GM08714 (cell line): Measurements from ENCODE around the gene CACNB1.

ENCODE experiments used
- H3K4me3 ChIP-seq: fragments of 200-500 bp; sonication (Bioruptor generic); 2 replicates; pipeline ENCODE4 v1.5.1; 2014; ENCODE audit warnings: mild to moderate bottlenecking, low read length, inconsistent platforms
- ZNF274 ChIP-seq: IDR thresholded peaks from 2 replicates; pipeline ENCODE4 v1.6.1; 2012; ENCODE audit warnings: mild to moderate bottlenecking, low read depth, low read length

CACNB1 gene

GRCh38 chr17:39166437-39167335, 30.8 kb downstream of the CACNB1 start:
- no peak for TF ChIP-seq ZNF274
- H3K4me3 ChIP-seq = no peak overlapping the region

GRCh38 chr17:39165841-39166349, 31.6 kb downstream of the CACNB1 start, which contains the start of gene ARL5C:
TSS of gene ARL5C (minus strand) at chr17:39166161. CDS start at chr17:39165760, 401 bp downstream.
- peak within 1 kb of the TSS; percentile 47; the same call in 1 of the 2 replicates for H3K4me3 ChIP-seq
- no peak for TF ChIP-seq ZNF274

GRCh38 chr17:39165178-39165840, 32.2 kb downstream of the CACNB1 start:
- TF ChIP-seq ZNF274 = no peak
- H3K4me3 ChIP-seq = peak overlapping the region; percentile 47; the same call in 1 of the 2 replicates

GRCh38 chr17:39164675-39165143, 32.8 kb downstream of the CACNB1 start:
- no peak for TF ChIP-seq ZNF274
- peak overlapping the region; percentile 47; the same call in 1 of the 2 replicates for H3K4me3 ChIP-seq

- TF ChIP-seq ZNF274 = no peak
- no peak overlapping the region for H3K4me3 ChIP-seq
These were observed 35.5 kb downstream of the CACNB1 start for GRCh38 chr17:39161962-39162361.

GRCh38 chr17:39158623-39159022, 38.8 kb downstream of the CACNB1 start:
- H3K4me3 ChIP-seq = no peak overlapping the region
- no peak for TF ChIP-seq ZNF274

GRCh38 chr17:39156491-39156890, 41.0 kb downstream of the CACNB1 start:
- no peak for TF ChIP-seq ZNF274
- H3K4me3 ChIP-seq = no peak overlapping the region

- H3K4me3 ChIP-seq = no peak overlapping the region
- no peak for TF ChIP-seq ZNF274
These were observed 41.8 kb downstream of the CACNB1 start for GRCh38 chr17:39155654-39156053.

GRCh38 chr17:39153599-39154051, 43.8 kb downstream of the CACNB1 start:
- TF ChIP-seq ZNF274 = no peak
- peak overlapping the region; percentile 90 for H3K4me3 ChIP-seq

DNA sequence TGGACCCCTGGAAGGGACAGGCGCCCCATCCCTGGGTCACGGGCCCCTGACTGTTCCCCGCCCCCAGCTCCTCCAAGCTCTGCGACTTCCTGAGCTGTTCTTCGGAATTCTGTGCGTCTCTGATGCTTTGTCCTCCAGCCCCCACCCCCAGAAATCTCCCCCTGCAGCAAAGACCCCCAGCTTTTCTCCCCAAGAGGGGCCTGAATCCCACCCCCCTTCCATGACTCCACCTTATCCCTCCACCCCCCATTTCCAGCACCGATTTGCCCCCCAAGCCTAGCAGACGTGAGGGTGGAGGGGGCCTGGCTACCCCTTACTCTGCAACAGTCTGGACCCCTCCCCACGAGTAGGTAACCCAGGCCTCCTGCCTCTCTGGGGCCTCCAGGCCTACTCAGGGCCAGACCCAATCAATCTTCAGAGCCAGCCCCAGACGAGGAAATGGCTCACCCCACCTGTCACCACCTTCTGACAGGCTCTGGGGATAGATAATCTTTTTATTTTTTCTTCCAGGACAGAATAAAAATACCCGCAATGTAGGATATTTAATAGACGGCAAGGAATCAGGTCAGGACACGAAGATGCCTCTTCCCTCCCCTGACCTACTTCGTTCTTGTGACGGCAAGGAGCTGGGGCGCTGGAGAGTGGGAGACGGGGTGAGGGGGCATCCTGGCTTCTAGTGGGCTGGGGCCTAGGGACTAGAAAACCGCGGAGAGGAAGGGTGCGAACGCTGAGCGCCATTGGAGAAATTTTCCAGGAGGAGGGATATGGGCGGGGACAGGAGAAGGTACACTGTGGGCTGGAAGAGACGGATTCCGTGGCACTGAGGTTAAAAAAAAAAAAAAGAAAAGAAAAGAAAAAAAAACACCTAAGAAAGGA, 45.3 kb downstream of the CACNB1 start:
- TF ChIP-seq ZNF274 = no peak
- peak overlapping the region; percentile 7; the same call in 1 of the 2 replicates for H3K4me3 ChIP-seq

DNA sequence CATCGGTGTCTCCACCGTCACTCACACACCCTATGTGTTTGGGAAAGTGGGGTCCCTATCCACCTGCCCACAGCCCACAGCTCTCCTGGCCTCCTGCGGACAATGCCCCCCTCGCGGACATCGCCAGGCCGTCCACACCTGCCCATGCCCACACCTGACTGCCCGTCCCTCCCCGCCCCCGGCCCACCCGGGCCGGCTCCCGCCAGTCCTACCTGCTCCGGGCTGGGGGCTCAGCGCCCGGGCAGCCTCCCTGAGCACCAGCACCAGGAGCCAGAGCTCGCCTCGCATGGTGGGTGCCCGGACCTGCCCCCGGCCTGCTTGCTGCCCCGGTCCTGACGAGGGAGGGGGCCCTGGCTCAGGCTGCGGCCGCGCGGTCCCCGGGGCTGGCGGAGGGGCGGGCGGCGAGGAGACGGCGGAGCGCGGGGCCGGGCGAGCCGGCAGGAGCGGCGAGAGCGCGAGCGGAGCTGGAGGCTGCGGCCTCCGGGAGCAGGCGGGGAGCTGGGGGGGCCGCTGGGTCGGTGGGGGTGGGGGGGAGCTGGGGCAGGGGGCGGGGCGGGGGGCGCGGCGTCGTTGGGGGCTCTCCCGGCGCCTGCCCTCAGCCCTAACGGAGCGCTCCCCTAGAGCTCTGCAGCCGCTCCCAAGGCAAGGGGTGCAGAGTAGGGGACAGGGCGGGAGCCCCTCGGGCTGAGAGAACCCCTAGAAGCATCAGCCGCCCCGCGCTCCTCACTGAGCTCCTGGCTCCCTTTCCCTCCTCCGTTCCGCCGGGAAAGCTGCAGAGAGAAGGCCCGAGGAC, 46.1 kb downstream of the CACNB1 start, which contains the start of gene PLXDC1:
TSS of gene PLXDC1 (minus strand) at position 488 of the 793 bp plus-strand sequence. CDS start at position 288, 200 bp downstream.
- H3K4me3 ChIP-seq = no peak within 1 kb of the TSS; the same call in 1 of the 2 replicates
- TF ChIP-seq ZNF274 = no peak

DNA sequence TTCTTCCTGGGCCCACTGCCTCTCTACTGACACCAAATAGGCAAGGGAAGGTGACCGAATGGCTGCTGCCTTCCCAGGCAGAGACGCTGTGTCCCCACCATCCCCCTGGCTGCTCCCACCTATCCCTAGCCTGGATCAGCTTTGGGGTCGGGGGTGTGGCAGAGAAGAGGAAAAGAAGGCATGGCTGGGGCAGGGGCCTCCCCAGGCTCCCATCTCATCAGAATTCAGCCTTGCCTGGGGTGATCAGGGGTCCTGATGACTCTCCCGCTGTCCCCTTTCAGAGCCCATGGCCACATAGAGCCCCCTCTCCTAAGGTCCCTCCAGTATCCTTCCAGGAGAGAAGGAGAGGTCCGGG, 46.7 kb downstream of the CACNB1 start:
- no peak overlapping the region for H3K4me3 ChIP-seq
- TF ChIP-seq ZNF274 = no peak
